IPS-18a (cell line): ENCODE data around the gene SORCS2.

ENCODE experiments used
- H3K27ac ChIP-seq: one replicate; pipeline ENCODE4 v1.5.1; 2013; ENCODE audit warnings: low read length
- H3K27me3 ChIP-seq: one replicate; pipeline ENCODE4 v1.6.1; 2013; ENCODE audit warnings: mild to moderate bottlenecking, low read length; ENCODE audit not compliant: control insufficient read depth, insufficient read depth
- H3K36me3 ChIP-seq: one replicate; pipeline ENCODE4 v1.6.1; 2013; ENCODE audit warnings: low read depth, low read length; ENCODE audit not compliant: control insufficient read depth
- H3K4me1 ChIP-seq: one replicate; pipeline ENCODE4 v1.6.1; 2013; ENCODE audit warnings: low read depth, low read length; ENCODE audit not compliant: control insufficient read depth
- H3K4me3 ChIP-seq: one replicate; pipeline ENCODE4 v1.5.1; 2013; ENCODE audit warnings: low read length
- H3K9ac ChIP-seq: one replicate; pipeline ENCODE4 v1.6.1; 2013; ENCODE audit warnings: mild to moderate bottlenecking, low read length, moderate library complexity
- H3K9me3 ChIP-seq: one replicate; pipeline ENCODE4 v1.6.1; 2013; ENCODE audit warnings: low read depth, low read length; ENCODE audit not compliant: control insufficient read depth

The SORCS2 gene

DNA sequence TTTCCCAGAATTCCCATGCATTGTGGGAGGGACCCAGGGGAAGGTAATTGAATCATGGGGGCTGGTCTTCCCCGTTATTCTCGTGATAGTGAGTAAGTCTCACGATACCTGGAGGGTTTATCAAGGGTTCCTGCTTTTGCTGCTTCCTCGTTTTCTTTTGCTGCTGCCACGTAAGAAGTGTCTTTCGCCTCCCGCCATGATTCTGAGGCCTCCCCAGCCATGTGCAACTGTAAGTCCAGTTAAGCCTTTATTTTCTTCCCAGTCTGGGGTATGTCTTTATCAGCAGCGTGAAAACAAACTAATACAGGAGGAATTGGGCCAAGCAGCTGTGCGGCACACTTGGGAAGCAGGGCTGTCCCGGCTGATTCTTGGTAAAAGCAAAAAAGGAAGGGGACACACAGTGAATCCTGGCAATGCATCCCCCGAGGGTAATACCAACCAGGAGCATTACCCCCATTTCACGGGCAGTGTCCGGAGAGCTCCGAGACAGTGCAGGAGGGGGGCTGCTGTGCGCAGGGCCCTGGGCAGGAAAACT lies 561.7 kb downstream of the SORCS2 start:
- no peaks in the 10 kb centered on the region for H3K4me1 ChIP-seq
- no peaks in the 10 kb centered on the region for H3K27me3 ChIP-seq
- no peak overlapping the region for H3K9ac ChIP-seq
- no peak overlapping the region for H3K4me3 ChIP-seq
- H3K36me3 ChIP-seq = no peaks in the 10 kb centered on the region
- no peaks in the 10 kb centered on the region for H3K9me3 ChIP-seq
- no peak overlapping the region for H3K27ac ChIP-seq

DNA sequence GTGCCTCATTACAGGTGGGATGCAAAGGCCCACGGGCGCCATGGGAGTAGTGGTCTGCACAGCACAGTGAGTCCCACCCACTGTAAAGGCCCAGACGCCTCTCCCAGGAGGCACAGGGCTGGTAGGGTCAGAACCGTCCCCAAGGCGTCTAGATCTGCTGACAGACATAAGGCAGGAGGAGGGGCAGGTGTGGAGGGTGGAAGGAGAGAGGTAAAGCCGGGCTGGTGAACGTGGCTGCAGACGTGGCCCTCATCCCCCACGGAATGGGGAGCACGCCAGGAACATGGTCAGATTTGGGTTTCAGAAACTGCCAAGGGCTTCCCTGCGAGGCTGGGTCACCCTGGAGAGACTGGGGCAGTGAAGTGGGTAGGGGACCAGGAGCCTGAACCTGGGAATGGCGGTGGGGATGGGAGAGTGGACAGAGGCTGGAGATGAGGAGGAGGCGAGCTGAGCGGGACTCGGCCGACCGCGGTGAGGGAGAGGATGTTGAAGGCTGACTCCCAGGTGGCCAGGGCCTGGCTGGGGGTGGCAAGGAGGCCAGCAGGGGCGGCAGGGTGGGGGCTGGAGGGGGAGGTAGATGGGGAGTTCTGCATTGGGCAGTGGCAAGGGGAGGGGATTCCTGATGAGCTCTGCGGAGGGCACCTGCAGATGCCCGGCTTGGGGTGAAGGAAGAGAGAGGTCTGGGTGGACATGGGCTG lies 562.4 kb downstream of the SORCS2 start:
- H3K4me1 ChIP-seq = no peaks in the 10 kb centered on the region
- no peaks in the 10 kb centered on the region for H3K9me3 ChIP-seq
- H3K27ac ChIP-seq = no peak overlapping the region
- H3K4me3 ChIP-seq = no peak overlapping the region
- H3K9ac ChIP-seq = no peak overlapping the region
- H3K36me3 ChIP-seq = no peaks in the 10 kb centered on the region
- no peaks in the 10 kb centered on the region for H3K27me3 ChIP-seq

DNA sequence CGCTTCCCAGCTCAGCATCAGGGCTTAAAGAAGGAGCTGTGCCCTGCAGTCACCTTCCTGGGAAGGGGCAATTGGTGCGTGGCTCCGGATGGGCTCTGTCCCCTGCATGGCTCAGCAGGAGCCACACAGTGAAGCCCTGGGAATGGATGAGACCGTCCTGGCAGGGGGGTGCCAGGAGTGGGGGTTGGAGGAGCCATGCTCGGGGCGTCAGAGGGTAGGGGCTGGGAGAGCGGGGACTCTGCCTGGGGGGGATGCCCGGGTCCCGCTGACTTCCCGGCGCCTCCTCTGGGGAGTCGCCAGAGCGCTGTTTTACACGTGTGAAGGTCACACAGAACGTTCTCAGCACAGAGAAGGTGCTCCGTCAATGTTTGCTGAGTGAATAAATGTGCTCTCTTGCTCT lies 563.2 kb downstream of the SORCS2 start:
- Histone ChIP-seq H3K4me1 (no peaks in the 10 kb centered on the region), H3K9me3 (no peaks in the 10 kb centered on the region), H3K36me3 (no peaks in the 10 kb centered on the region), H3K27ac (no peak overlapping the region), H3K4me3 (no peak overlapping the region), H3K27me3 (no peaks in the 10 kb centered on the region), H3K9ac (no peak overlapping the region)

DNA sequence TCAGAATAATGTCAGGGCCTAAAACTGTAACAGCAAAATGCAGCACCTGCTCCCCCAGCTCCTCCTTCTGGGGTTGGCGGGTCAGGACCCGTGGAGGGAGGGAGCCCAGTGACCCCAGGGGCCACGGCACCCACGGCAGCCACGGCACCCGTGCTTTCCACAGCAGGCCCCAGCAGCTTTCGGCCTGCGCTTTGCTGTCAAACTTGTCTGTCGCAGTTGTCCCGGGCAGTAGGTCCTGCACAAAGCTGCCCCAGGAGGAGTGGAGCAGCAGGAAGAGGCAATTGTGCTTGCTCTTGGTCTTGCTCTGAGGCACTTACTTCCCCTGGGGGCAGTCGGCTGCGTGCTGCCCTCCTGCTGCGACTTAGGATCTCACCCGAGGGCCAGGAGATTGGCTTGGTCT lies 563.7 kb downstream of the SORCS2 start:
- Histone ChIP-seq H3K27me3 (no peaks in the 10 kb centered on the region), H3K9ac (no peak overlapping the region), H3K27ac (no peak overlapping the region), H3K4me1 (no peaks in the 10 kb centered on the region), H3K36me3 (no peaks in the 10 kb centered on the region), H3K4me3 (no peak overlapping the region), H3K9me3 (no peaks in the 10 kb centered on the region)

DNA sequence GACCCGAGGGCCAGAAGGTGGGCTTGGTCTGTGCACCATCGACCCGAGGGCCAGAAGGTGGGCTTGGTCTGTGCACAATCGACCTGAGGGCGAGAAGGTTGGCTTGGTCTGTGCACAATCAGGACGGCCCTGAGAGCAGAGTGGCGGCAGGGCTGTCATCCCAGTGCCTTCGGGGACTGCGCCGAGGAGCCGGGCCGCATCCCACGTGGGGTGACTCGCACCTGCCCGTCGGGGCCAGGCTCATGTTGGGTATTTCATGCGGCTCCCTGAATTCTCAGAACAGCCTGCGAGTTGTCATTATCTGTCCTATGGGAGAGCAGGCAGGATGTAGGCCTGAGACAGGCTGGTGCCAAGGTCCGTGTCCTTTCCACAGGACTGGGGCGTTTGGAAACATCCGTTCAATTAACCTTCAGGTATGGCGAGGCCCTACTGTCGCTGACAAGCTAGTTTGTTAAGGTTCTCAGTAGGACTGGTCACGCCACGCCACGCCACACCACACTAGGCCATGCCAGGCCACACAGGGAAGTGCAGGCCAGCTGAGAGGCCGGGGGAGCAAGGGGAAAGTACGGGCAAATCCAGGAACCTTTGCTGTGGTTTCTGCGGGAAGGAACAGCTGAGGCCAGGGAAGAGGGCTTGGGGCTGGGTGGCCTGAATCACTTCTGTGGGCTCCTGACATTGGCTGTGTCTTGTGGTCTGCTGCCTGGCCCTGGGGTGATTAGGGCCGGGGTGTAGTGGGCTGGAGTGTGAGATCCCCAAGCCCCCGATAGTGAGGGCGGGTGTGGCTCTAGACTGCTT lies 564.4 kb downstream of the SORCS2 start:
- Histone ChIP-seq H3K9ac (no peak overlapping the region), H3K36me3 (no peaks in the 10 kb centered on the region), H3K27me3 (no peaks in the 10 kb centered on the region), H3K27ac (no peak overlapping the region), H3K9me3 (no peaks in the 10 kb centered on the region), H3K4me1 (no peaks in the 10 kb centered on the region), H3K4me3 (no peak overlapping the region)

DNA sequence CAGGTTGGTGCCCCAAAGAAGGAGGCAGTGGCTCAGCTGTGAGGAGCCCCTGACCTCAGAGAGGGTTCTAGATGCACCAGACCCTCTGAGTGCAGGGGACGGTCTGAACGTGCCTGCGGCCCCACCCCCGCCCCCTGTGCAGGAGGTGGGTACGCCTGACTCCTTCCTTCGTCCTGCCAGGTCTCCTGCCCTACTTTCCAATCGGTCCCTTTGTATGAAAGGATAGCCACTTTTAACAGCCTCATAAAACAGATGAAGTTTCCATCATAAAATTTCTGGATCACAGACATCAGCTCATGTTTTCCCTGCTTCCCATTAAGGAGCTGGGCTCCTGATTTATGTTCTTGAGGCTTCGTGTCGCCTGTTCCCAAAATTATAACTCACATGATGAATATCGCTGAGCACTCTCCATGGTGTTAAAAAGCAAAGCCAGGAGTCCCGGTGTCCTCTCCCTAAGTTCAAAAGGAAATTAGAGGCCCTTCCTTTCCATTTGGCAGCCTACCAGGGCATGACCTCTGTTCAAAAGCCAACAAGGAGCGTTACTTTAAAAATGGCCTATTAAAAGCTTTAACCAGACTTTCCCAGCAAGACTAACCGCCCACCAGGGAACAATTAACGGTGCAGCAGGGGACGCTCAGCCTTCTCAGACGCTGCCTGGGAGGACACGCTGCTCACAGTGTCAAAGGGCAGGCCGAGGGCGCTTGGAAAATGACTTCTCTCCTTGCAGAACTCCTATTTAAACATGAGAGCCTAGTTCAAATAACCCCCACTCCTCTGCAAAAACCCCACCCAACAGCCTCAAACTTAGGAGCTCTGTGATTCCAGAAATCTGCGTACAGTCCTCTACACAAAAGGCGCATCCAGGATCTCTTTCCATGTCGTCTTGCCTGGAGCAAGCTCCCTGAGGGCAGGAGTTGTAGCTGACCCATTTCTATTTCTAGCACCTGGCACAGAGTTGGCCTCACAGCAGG lies 565.4 kb downstream of the SORCS2 start:
- no peak overlapping the region for H3K27ac ChIP-seq
- H3K4me1 ChIP-seq = no peaks in the 10 kb centered on the region
- no peak overlapping the region for H3K9ac ChIP-seq
- H3K27me3 ChIP-seq = no peaks in the 10 kb centered on the region
- H3K9me3 ChIP-seq = no peaks in the 10 kb centered on the region
- H3K4me3 ChIP-seq = no peak overlapping the region
- H3K36me3 ChIP-seq = no peaks in the 10 kb centered on the region

DNA sequence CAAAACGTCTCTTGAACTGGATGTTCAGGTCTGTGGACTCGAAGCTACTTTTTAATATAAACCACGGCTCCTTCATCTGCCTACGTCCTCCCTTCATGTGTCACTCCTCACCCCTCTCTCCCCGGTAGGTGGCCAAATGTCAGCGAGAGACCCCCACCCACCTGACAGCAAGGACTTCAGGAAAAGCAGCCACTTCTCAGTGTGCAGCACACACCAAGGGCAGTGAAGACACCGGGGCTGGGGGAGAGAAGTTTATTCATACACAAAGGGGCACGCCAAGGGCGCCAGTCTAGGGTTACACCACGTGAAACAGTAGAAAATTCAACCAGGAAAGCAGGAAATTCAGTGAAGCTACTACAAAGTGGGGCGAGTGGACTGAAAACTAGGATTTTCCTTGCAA lies 566.1 kb downstream of the SORCS2 start:
- Histone ChIP-seq H3K4me3 (no peak overlapping the region), H3K36me3 (no peaks in the 10 kb centered on the region), H3K9me3 (no peaks in the 10 kb centered on the region), H3K27me3 (no peaks in the 10 kb centered on the region), H3K4me1 (no peaks in the 10 kb centered on the region), H3K27ac (no peak overlapping the region), H3K9ac (no peak overlapping the region)

DNA sequence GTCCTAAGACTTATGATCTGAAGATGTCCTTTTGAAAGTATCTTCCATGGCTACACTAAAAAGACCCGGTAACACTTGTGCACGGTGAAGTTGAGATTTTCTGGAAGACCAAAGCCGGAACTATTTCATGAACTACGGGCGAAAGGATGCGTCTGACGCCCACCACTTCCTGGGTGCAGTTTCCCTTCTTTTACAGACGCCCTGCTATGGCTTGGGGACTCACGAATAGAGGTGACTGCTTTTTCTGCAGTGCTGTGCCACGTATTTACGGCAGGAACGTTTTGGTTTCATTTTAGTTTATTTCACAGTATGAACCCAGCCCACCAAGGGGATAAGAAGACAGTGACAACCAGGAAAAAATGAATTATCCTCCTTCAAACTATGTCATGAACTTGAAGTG lies 566.9 kb downstream of the SORCS2 start:
- no peak overlapping the region for H3K9ac ChIP-seq
- no peaks in the 10 kb centered on the region for H3K27me3 ChIP-seq
- no peaks in the 10 kb centered on the region for H3K4me1 ChIP-seq
- H3K4me3 ChIP-seq = no peak overlapping the region
- H3K27ac ChIP-seq = no peak overlapping the region
- no peaks in the 10 kb centered on the region for H3K36me3 ChIP-seq
- H3K9me3 ChIP-seq = no peaks in the 10 kb centered on the region

DNA sequence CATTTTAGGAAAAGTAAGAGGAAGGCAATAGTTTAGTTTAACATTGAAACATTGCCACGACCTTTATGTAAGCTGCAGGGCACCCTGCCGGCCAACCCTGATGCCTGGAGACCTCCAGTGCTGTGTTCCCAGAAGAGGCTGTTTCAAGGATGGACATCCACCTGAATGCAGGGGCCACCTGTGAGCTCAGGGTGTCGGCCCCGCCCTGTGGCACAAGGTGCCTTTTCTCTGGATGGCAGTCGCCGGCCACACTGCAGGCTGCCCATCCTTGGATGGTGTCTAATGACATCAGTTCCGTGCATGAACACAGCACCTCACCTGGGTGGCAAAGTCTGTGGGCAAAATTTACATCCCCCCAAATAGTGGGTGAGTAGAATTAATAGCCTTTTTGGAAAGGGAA lies 567.3 kb downstream of the SORCS2 start:
- Histone ChIP-seq H3K9me3 (no peaks in the 10 kb centered on the region), H3K27me3 (no peaks in the 10 kb centered on the region), H3K4me1 (no peaks in the 10 kb centered on the region), H3K36me3 (no peaks in the 10 kb centered on the region), H3K4me3 (no peak overlapping the region), H3K27ac (no peak overlapping the region), H3K9ac (no peak overlapping the region)

DNA sequence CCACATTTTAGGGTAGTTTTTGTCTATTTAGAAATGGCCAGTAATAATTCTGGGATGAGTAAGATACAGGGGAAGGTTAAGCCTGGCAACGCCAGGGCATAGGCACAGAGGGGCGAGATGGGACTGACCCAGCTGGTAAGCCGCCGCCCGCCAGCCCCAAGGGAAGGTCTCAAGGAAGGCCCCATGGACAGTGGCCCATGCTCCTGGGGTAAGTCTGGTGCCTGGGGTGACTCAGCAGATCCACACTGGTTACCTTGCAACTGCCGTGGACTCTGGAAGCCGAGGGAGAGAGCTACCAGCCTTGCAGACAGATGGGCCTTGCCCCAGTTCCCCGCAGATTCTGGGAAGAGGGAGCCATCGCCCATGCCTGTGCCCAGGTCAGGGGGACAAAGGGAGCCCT lies 567.9 kb downstream of the SORCS2 start:
- Histone ChIP-seq H3K27me3 (no peaks in the 10 kb centered on the region), H3K4me1 (no peaks in the 10 kb centered on the region), H3K9me3 (no peaks in the 10 kb centered on the region), H3K27ac (no peak overlapping the region), H3K9ac (no peak overlapping the region), H3K36me3 (no peaks in the 10 kb centered on the region), H3K4me3 (no peak overlapping the region)

DNA sequence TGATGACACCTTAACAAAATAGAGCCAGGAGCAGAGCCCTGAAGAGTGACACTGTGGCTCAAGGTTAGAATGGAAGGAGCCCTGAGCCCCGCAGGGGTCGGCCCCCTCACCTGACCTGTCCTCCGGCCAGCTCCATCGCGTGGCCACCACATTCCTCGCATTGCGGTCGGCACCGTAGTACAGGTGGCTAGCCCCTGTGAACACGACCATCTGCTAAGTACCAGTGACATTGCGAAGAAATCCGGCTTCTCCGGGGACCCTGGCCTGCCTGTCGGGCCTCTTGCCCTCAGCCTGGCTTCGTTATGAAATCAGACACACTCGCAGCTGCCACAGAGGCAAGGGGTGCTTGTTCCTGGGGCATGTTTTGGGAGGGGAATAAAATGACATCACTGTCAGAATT lies 568.4 kb downstream of the SORCS2 start:
- Histone ChIP-seq H3K9ac (no peak overlapping the region), H3K27ac (no peak overlapping the region), H3K4me3 (no peak overlapping the region), H3K36me3 (no peaks in the 10 kb centered on the region), H3K4me1 (no peaks in the 10 kb centered on the region), H3K9me3 (no peaks in the 10 kb centered on the region), H3K27me3 (no peaks in the 10 kb centered on the region)
